HepG2 (cell line): ENCODE results near the gene CKAP2L. TPM values are rescaled to one million over a fixed set of nuclear protein-coding genes. Genes with fewer than 3 reads are reported as not detected.
A peak's percentile ranks its signal among the peaks of the same experiment; 100 is the strongest.

ENCODE experiments used
- ARID3A ChIP-seq: IDR thresholded peaks from 2 replicates; pipeline ENCODE4 v1.6.1; 2012; ENCODE audit warnings: low read depth, low read length, improper control_type of control experiment
- CEBPG ChIP-seq: IDR thresholded peaks from 2 replicates; pipeline ENCODE4 v1.6.1; 2016
- CREM ChIP-seq, 2 experiments: sonication (generic) in 1 of 2; formaldehyde crosslinking in 1 of 2; IDR thresholded peaks; 2 replicates each; pipeline versions ENCODE4 v1.4.0 to v1.6.1; 2016 to 2020; ENCODE audit warnings: antibody characterized with exemption in 1 of 2, mild to moderate bottlenecking in 1 of 2, missing genetic modification reagents in 1 of 2
- ERF ChIP-seq: IDR thresholded peaks from 2 replicates; pipeline ENCODE4 v1.6.1; 2018; ENCODE audit warnings: missing biosample characterization, missing genetic modification reagents
- FOXA3 ChIP-seq: IDR thresholded peaks from 2 replicates; pipeline ENCODE4 v1.6.1; 2016; ENCODE audit warnings: missing genetic modification reagents, missing compliant biosample characterization
- FOXK1 ChIP-seq: sonication (generic); formaldehyde crosslinking; IDR thresholded peaks from 2 replicates; pipeline ENCODE4 v1.4.0; 2020; ENCODE audit warnings: low read depth, missing genetic modification reagents, borderline replicate concordance
- GATAD1 ChIP-seq: IDR thresholded peaks from 2 replicates; pipeline ENCODE4 v1.6.1; 2016; ENCODE audit warnings: missing genetic modification reagents, missing compliant biosample characterization
- GFI1 ChIP-seq: sonication (generic); formaldehyde crosslinking; IDR thresholded peaks from 2 replicates; pipeline ENCODE4 v1.5.0; 2020; ENCODE audit warnings: missing genetic modification reagents, mild to moderate bottlenecking, borderline replicate concordance
- HDAC1 ChIP-seq: sonication (generic); formaldehyde crosslinking; IDR thresholded peaks from 2 replicates; pipeline ENCODE4 v1.5.1; 2020; ENCODE audit warnings: mild to moderate bottlenecking, missing genetic modification reagents
- KDM2A ChIP-seq: sonication (generic); formaldehyde crosslinking; IDR thresholded peaks from 2 replicates; pipeline ENCODE4 v1.4.0; 2020; ENCODE audit warnings: low read depth, missing genetic modification reagents, borderline replicate concordance
- NCOA2 ChIP-seq: sonication (generic); formaldehyde crosslinking; IDR thresholded peaks from 2 replicates; pipeline ENCODE4 v1.8.0; 2022; ENCODE audit warnings: inconsistent platforms
- RXRB ChIP-seq: IDR thresholded peaks from 2 replicates; pipeline ENCODE4 v1.6.1; 2016; ENCODE audit warnings: borderline replicate concordance, missing genetic modification reagents, missing compliant biosample characterization
- TAF1 ChIP-seq: sonication (generic); formaldehyde crosslinking; IDR thresholded peaks from 2 replicates; pipeline ENCODE4 v1.4.0; 2020; ENCODE audit warnings: missing genetic modification reagents
- TEAD3 ChIP-seq: optimal IDR thresholded peaks from 2 replicates; pipeline ENCODE3; 2016; ENCODE audit warnings: borderline replicate concordance
- TFDP2 ChIP-seq: sonication (generic); formaldehyde crosslinking; IDR thresholded peaks from 2 replicates; pipeline ENCODE4 v1.4.0; 2020; ENCODE audit warnings: missing genetic modification reagents
- ZMYM4 ChIP-seq: sonication (generic); formaldehyde crosslinking; IDR thresholded peaks from 2 replicates; pipeline ENCODE4 v1.8.1; 2023; ENCODE audit warnings: mild to moderate bottlenecking, missing genetic modification reagents
- ZNF577 ChIP-seq: sonication (generic); formaldehyde crosslinking; IDR thresholded peaks from 2 replicates; pipeline ENCODE4 v1.4.0; 2020; ENCODE audit warnings: mild to moderate bottlenecking, low read depth, missing genetic modification reagents, borderline replicate concordance
- ZNF670 ChIP-seq: sonication (generic); formaldehyde crosslinking; IDR thresholded peaks from 2 replicates; pipeline ENCODE4 v1.8.0; 2022; ENCODE audit warnings: mild to moderate bottlenecking, missing genetic modification reagents, borderline replicate concordance
- ZNF816 ChIP-seq: sonication (generic); formaldehyde crosslinking; IDR thresholded peaks from 2 replicates; pipeline ENCODE4 v1.8.0; 2022; ENCODE audit warnings: missing genetic modification reagents, mild to moderate bottlenecking, borderline replicate concordance
- polyA plus RNA-seq, 8 experiments: library from polyadenylated mRNA; depleted of rRNA in 3 of 8; stranded (reverse) in 7 of 8; unstranded in 1 of 8; fragments of >200 nt; fragmentation: Illumina TruSeq in 4 of 8; extraction: Trizol in 4 of 8; gene quantifications; 2 replicates each; pipeline versions ENCODE4 v1.2.1 to v1.2.3, GENCODE V29; 2011 to 2016; ENCODE audit warnings: low read depth in 4 of 8, missing spikeins in 1 of 8, mixed read lengths in 1 of 8; ENCODE audit not compliant: insufficient read depth in 1 of 8
- total RNA-seq, 5 experiments: library from RNA; depleted of rRNA; stranded (reverse); fragments of >200 nt; fragmentation: Illumina TruSeq; extraction: Trizol; gene quantifications; 2 replicates each; pipeline ENCODE4 v1.2.3, GENCODE V29; 2016; ENCODE audit warnings: low read depth in 1 of 5
- TF ChIP-seq, protein P1 (sequence below): sonication (generic); formaldehyde crosslinking; IDR thresholded peaks from 2 replicates; pipeline ENCODE4 v1.4.0; 2020; ENCODE audit warnings: missing genetic modification reagents
- TF ChIP-seq, protein P2 (sequence below): sonication (generic); formaldehyde crosslinking; IDR thresholded peaks from 2 replicates; pipeline ENCODE4 v1.8.0; 2022; ENCODE audit warnings: mild to moderate bottlenecking, missing genetic modification reagents, moderate library complexity
- TF ChIP-seq, protein P3 (sequence below): sonication (generic); formaldehyde crosslinking; IDR thresholded peaks from 2 replicates; pipeline ENCODE4 v1.5.1; 2020; ENCODE audit warnings: mild to moderate bottlenecking, moderate library complexity, missing genetic modification reagents

Gene CKAP2L
- total and polyA plus RNA-seq, 2 of the 13 experiments (the other 11 are each of a cell fraction or from before 2014, with no cell fraction given), result 7.1 to 9.5 TPM

DNA sequence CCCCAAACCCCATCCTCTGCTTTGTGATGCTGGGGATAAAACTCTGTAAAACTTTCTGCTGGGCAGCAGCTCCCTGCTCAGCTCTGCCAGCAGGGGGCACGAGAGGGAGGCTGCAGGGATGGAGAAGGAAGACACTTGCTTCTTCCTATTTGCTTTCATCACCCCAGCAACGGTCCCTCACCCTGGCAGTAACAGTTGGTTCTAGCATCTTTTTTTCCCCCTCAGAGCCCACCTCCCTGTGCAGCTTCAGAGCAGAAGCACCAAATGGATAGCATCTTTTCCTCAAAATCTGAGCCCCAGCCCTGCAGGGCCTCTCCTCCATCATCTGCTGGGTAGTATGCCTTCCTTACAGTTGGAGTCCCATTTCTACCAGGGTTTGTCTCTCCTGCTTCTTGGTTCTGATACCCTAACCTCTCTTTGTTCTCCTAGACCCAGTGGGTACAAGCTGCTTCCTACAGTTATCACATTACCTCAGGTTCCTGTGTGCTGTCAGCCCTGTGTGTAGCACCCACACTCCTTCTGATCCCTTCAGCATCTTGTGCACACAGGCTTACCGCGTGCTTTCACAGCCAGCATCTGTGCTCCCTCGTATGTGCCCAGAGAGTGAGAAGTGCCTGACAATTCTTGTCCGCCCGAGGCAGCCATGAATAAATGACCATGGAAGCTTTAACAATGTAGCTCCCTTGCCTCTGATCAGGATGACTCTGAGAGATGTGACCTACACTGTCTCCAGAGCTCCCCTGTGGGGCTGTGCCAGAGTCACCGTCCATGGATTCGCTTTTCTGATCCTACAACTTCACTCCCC is 14.5 kb downstream of the CKAP2L start (continued):
- TF ChIP-seq, protein P1, sequence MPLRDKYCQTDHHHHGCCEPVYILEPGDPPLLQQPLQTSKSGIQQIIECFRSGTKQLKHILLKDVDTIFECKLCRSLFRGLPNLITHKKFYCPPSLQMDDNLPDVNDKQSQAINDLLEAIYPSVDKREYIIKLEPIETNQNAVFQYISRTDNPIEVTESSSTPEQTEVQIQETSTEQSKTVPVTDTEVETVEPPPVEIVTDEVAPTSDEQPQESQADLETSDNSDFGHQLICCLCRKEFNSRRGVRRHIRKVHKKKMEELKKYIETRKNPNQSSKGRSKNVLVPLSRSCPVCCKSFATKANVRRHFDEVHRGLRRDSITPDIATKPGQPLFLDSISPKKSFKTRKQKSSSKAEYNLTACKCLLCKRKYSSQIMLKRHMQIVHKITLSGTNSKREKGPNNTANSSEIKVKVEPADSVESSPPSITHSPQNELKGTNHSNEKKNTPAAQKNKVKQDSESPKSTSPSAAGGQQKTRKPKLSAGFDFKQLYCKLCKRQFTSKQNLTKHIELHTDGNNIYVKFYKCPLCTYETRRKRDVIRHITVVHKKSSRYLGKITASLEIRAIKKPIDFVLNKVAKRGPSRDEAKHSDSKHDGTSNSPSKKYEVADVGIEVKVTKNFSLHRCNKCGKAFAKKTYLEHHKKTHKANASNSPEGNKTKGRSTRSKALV (CRISPR knock-in tag), result no peak
- peak; percentile 65; the same call in 1 of the 2 replicates for TF ChIP-seq RXRB (CRISPR knock-in tag)
- TF ChIP-seq, protein P2, sequence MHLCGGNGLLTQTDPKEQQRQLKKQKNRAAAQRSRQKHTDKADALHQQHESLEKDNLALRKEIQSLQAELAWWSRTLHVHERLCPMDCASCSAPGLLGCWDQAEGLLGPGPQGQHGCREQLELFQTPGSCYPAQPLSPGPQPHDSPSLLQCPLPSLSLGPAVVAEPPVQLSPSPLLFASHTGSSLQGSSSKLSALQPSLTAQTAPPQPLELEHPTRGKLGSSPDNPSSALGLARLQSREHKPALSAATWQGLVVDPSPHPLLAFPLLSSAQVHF, result no peak
- peak; percentile 50; the same call in 1 of the 2 replicates for TF ChIP-seq FOXA3 (CRISPR knock-in tag)
- no peak for TF ChIP-seq GFI1 (CRISPR knock-in tag)
- 0 out of 2 replicates have a peak, but pooled peaks have one; percentile 18 for TF ChIP-seq GATAD1 (CRISPR knock-in tag)
- TF ChIP-seq CREM (IDR thresholded peaks at IDR 0.05), result no peak
- TF ChIP-seq CREM (CRISPR knock-in tag; IDR thresholded peaks at IDR 0.05), result no peak
- TF ChIP-seq KDM2A, result peak; percentile 60; the same call in 1 of the 2 replicates
- no peak for TF ChIP-seq TAF1
- TF ChIP-seq TEAD3 (CRISPR knock-in tag), result peak; percentile 55
- 0 out of 2 replicates have a peak, but pooled peaks have one; percentile 28 for TF ChIP-seq ZNF670 (CRISPR knock-in tag)
- TF ChIP-seq, protein P3, sequence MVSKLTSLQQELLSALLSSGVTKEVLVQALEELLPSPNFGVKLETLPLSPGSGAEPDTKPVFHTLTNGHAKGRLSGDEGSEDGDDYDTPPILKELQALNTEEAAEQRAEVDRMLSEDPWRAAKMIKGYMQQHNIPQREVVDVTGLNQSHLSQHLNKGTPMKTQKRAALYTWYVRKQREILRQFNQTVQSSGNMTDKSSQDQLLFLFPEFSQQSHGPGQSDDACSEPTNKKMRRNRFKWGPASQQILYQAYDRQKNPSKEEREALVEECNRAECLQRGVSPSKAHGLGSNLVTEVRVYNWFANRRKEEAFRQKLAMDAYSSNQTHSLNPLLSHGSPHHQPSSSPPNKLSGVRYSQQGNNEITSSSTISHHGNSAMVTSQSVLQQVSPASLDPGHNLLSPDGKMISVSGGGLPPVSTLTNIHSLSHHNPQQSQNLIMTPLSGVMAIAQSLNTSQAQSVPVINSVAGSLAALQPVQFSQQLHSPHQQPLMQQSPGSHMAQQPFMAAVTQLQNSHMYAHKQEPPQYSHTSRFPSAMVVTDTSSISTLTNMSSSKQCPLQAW (CRISPR knock-in tag), result 0 out of 2 replicates have a peak, but pooled peaks have one; percentile 7
- peak; percentile 59; the same call in 1 of the 2 replicates for TF ChIP-seq HDAC1 (CRISPR knock-in tag)
- TF ChIP-seq ZNF816 (CRISPR knock-in tag), result no peak
- TF ChIP-seq CEBPG, result peak; percentile 60; the same call in 1 of the 2 replicates
- TF ChIP-seq TFDP2 (CRISPR knock-in tag), result no peak
- peak; percentile 28; the same call in 1 of the 2 replicates for TF ChIP-seq NCOA2
- peak; percentile 54; the same call in 1 of the 2 replicates for TF ChIP-seq ARID3A
- TF ChIP-seq ZNF577 (CRISPR knock-in tag), result no peak
- 0 out of 2 replicates have a peak, but pooled peaks have one; percentile 24 for TF ChIP-seq ZMYM4 (CRISPR knock-in tag)
- peak; percentile 28; the same call in 1 of the 2 replicates for TF ChIP-seq FOXK1 (CRISPR knock-in tag)
- peak; percentile 56; the same call in 1 of the 2 replicates for TF ChIP-seq ERF (CRISPR knock-in tag)
